ENCODE measurements around the gene RPS8.

DNA sequence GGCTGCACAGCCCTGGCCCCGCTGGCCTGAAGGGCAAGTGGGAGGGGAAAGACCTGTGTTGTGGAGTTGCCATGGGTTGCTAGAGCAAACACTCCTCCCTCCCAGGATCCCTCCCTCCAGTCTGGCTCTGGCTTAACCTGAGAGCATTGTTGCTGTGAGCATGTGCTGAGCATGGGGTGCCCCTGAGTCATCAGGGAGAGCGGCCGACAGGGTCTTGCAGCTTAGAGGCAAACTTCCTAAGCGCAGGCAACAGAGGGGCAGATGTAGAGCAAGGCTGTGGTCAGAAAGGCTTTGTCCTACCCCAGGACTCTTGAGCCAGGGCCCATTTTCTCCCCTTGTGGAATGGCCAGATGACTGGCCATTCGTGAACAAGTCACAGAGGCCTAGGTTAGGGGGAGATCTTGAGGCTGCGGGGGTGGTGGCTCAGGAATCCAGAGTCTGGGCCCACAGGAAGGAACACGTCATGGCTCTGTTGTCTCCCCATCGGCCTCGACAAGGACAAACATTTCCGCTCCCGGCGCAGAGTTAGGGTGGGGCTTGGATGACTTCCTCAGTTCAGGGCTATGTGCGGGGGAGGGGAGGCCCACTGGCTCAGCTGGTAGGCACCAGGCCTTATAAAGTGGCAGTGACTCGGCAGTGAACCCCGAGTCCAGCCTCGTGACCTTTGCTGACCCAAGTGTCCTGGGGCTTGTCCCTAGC, 32.2 kb downstream of the RPS8 start:
- TF ChIP-seq POLR2A (IDR thresholded peaks at IDR 0.05): no peak
- TF ChIP-seq, protein P1, sequence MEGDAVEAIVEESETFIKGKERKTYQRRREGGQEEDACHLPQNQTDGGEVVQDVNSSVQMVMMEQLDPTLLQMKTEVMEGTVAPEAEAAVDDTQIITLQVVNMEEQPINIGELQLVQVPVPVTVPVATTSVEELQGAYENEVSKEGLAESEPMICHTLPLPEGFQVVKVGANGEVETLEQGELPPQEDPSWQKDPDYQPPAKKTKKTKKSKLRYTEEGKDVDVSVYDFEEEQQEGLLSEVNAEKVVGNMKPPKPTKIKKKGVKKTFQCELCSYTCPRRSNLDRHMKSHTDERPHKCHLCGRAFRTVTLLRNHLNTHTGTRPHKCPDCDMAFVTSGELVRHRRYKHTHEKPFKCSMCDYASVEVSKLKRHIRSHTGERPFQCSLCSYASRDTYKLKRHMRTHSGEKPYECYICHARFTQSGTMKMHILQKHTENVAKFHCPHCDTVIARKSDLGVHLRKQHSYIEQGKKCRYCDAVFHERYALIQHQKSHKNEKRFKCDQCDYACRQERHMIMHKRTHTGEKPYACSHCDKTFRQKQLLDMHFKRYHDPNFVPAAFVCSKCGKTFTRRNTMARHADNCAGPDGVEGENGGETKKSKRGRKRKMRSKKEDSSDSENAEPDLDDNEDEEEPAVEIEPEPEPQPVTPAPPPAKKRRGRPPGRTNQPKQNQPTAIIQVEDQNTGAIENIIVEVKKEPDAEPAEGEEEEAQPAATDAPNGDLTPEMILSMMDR (IDR thresholded peaks at IDR 0.05): no peak
